GM23338 (cell line): Measurements from ENCODE around the gene NUCB2.

Source experiments
- CTCF ChIP-seq, 2 experiments: fragments of 200-600 bp in 1 of 2; sonication (generic) in 1 of 2; conservative IDR thresholded peaks; 2 replicates each; pipeline versions ENCODE4 v1.5.1 to v1.6.1; 2016 to 2017; ENCODE audit warnings: antibody characterized with exemption in 2 of 2, low read depth in 2 of 2, mild to moderate bottlenecking in 2 of 2, moderate library complexity in 1 of 2
- EZH2phosphoT487 ChIP-seq: fragments of 200-600 bp; sonication (generic); IDR thresholded peaks from one replicate; pipeline ENCODE4 v1.8.1; 2018; ENCODE audit warnings: antibody characterized with exemption; ENCODE audit not compliant: unreplicated experiment

- TF ChIP-seq CTCF (conservative IDR thresholded peaks at IDR 0.05; ENCODE audit: low read depth in 2 of 2) (no peak), EZH2phosphoT487 (no peak)
Observed at GRCh38 chr11:17331669-17332068, 55.1 kb downstream of the NUCB2 start.
